Measurements from ENCODE around the gene DNAJC3. TPM values are rescaled to one million over a fixed set of nuclear protein-coding genes. Genes with fewer than 3 reads are reported as not detected.
"Not testable (repeated sequence)": the region's sequence is repeated elsewhere in the genome, so short reads cannot be mapped to it uniquely, and the experiment has no call there.

DNAJC3 gene
- total RNA-seq, 1 donor, result 65.8 TPM

- peak; percentile 66 for TF ChIP-seq CTCF (IDR thresholded peaks at IDR 0.05; ENCODE audit: insufficient read depth, low read length)
- DNase-seq (ENCODE audit: low read depth), result peak; percentile 76
- no peak overlapping the region for H3K4me3 ChIP-seq (ENCODE audit: low read depth, low read length)
These were observed 15.9 kb upstream of the DNAJC3 start for GRCh38 chr13:95660981-95661581.

GRCh38 chr13:95667235-95667634, 9.7 kb upstream of the DNAJC3 start:
- not testable (repeated sequence) for H3K4me3 ChIP-seq (ENCODE audit: low read depth, low read length); DNase-seq (ENCODE audit: low read depth)

GRCh38 chr13:95671597-95671996, 5.3 kb upstream of the DNAJC3 start:
- no peak overlapping the region for H3K4me3 ChIP-seq (ENCODE audit: low read depth, low read length)
- no peak for TF ChIP-seq CTCF (IDR thresholded peaks at IDR 0.05; ENCODE audit: insufficient read depth, low read length)
- no peak for DNase-seq (ENCODE audit: low read depth)

GRCh38 chr13:95676105-95676761, 706 bp upstream of the DNAJC3 start:
- H3K4me3 ChIP-seq (ENCODE audit: low read depth, low read length), result peak overlapping the region; percentile 93
- TF ChIP-seq CTCF (IDR thresholded peaks at IDR 0.05; ENCODE audit: insufficient read depth, low read length), result no peak
- peak; percentile 43 for DNase-seq (ENCODE audit: low read depth)

GRCh38 chr13:95677564-95678266, 776 bp downstream of the DNAJC3 start:
- TF ChIP-seq CTCF (IDR thresholded peaks at IDR 0.05; ENCODE audit: insufficient read depth, low read length), result no peak
- DNase-seq (ENCODE audit: low read depth), result peak; percentile 45
- H3K4me3 ChIP-seq (ENCODE audit: low read depth, low read length), result peak overlapping the region; percentile 97

- no peak for TF ChIP-seq CTCF (IDR thresholded peaks at IDR 0.05; ENCODE audit: insufficient read depth, low read length)
- peak overlapping the region; percentile 97 for H3K4me3 ChIP-seq (ENCODE audit: low read depth, low read length)
- no peak for DNase-seq (ENCODE audit: low read depth)
These were observed 2.0 kb downstream of the DNAJC3 start for GRCh38 chr13:95678967-95679366.

- H3K4me3 ChIP-seq (ENCODE audit: low read depth, low read length), result no peak overlapping the region
- DNase-seq (ENCODE audit: low read depth), result no peak
- no peak for TF ChIP-seq CTCF (IDR thresholded peaks at IDR 0.05; ENCODE audit: insufficient read depth, low read length)
These were observed 2.8 kb downstream of the DNAJC3 start for GRCh38 chr13:95679722-95680121.

All from fibroblast of the aortic adventitia (primary cell).